Memory B cell (primary cell): ENCODE measurements around the gene FPR1.
A peak's percentile ranks its signal among the peaks of the same experiment; 100 is the strongest.
"Not testable (repeated sequence)": the region's sequence is repeated elsewhere in the genome, so short reads cannot be mapped to it uniquely, and the experiment has no call there.

Source experiments
- ATAC-seq: fragments of 150-1000 bp; cut with Tn5 transposase; 2 replicates; pipeline ENCODE4 v1.10.0; 2021; ENCODE audit warnings: low read depth, mild to moderate bottlenecking, moderate library complexity
- DNase-seq, 2 donors: peaks; one replicate each; pipeline ENCODE4 v3.0.0; 2022; ENCODE audit warnings: low spot score in 2 of 2
- H3K27ac Mint-ChIP-seq: one replicate; pipeline ENCODE4 v1.8.0; 2022; ENCODE audit warnings: mild to moderate bottlenecking, moderate library complexity, mixed read lengths
- H3K27me3 Mint-ChIP-seq: one replicate; pipeline ENCODE4 v1.8.0; 2022; ENCODE audit warnings: mixed read lengths
- H3K36me3 Mint-ChIP-seq: one replicate; pipeline ENCODE4 v1.8.0; 2022; ENCODE audit warnings: mild to moderate bottlenecking, mixed read lengths
- H3K4me1 Mint-ChIP-seq: one replicate; pipeline ENCODE4 v1.8.0; 2022; ENCODE audit warnings: mixed read lengths
- H3K4me3 Mint-ChIP-seq: one replicate; pipeline ENCODE4 v1.8.0; 2022; ENCODE audit warnings: mild to moderate bottlenecking, moderate library complexity, mixed read lengths
- H3K9me3 Mint-ChIP-seq: one replicate; pipeline ENCODE4 v1.8.0; 2022; ENCODE audit warnings: mixed read lengths

FPR1 gene

DNA sequence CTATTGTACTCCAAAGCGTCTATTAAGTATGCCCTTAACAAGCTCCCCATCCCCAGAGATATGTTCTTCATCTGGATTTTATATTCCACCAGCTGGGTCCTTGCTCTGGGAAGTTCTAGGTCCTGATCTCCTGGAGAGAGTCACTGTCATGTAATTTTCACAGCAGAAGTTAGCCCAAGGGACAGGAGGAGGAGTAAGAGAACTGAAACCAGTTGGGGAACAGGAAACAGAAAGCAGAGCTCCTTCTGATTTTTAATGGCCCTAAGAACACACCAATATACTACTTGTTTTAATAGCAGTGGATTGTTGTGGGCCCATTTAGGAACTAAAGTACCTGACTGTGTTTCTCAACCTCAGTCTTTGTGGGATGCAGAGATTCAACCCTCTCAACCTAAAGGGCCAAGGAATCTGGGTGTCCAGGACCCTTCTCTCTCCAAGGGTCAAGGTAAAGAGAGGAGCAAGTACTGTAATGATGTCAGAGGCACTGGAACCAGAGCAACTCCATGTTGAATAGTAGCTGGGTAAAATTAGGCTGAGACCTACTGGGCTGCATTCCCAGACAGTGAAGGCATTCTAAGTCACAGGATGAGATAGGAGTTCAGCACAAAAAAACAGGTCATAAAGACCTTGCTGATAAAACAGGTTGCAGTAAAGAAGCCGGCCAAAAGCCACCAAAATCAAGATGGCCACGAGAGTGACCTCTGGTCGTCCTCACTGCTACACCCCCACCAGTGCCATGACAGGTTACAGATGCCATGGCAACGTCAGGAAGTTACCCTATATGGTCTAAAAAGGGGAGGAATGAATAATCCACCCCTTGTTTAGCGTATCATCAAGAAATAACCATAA is 35.2 kb upstream of the FPR1 start:
- H3K4me1 Mint-ChIP-seq = no peaks in the 10 kb centered on the region
- peaks cover 11% of the 10 kb centered on the region for H3K27me3 Mint-ChIP-seq
- H3K36me3 Mint-ChIP-seq = no peaks in the 10 kb centered on the region
- peaks cover 5% of the 10 kb centered on the region for H3K9me3 Mint-ChIP-seq
- no peak overlapping the region for H3K27ac Mint-ChIP-seq
- DNase-seq = no peak
- ATAC-seq = no peak
- H3K4me3 Mint-ChIP-seq = no peak overlapping the region

- peaks cover 5% of the 10 kb centered on the region for H3K9me3 Mint-ChIP-seq
- no peaks in the 10 kb centered on the region for H3K36me3 Mint-ChIP-seq
- no peak overlapping the region for H3K27ac Mint-ChIP-seq
- no peaks in the 10 kb centered on the region for H3K4me1 Mint-ChIP-seq
- DNase-seq (no peak), ATAC-seq (peak; percentile 44)
- peaks cover 11% of the 10 kb centered on the region for H3K27me3 Mint-ChIP-seq
- H3K4me3 Mint-ChIP-seq = no peak overlapping the region
These were observed 33.4 kb upstream of the FPR1 start for GRCh38 chr19:51784922-51785690.

DNA sequence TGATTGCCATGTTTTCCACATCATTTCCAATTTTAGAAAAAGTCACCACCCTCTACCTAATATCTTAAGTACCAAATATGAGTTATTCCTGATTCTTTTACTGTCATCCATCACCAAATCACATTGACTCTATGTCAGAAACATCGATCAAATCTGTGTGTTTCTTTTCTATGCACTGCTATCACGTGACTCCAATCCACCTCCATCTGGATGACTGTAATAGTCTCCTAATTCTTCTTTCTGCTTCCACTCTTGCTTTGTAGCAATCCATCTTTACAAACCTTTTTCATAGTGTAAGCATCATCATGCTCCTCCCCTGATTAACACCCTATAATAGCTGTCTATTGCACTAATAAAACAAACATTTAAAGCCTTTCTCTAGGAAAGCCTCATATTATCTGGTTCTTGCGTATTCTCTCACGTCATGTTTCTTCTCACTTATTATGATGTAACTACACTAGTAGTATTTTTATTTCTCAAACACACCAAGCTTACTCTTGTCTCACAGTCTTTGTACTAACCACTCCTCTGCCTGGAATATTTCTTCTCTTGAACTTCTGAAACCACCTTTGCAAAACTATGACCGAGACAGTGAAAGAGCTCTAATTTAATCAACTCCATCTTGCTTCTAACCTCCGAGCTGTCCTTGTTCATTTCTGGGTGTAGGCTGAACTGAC is 32.6 kb upstream of the FPR1 start:
- DNase-seq = no peak
- peaks cover 14% of the 10 kb centered on the region for H3K27me3 Mint-ChIP-seq
- no peaks in the 10 kb centered on the region for H3K4me1 Mint-ChIP-seq
- no peaks in the 10 kb centered on the region for H3K36me3 Mint-ChIP-seq
- H3K9me3 Mint-ChIP-seq = peaks cover 5% of the 10 kb centered on the region
- no peak overlapping the region for H3K4me3 Mint-ChIP-seq
- H3K27ac Mint-ChIP-seq = no peak overlapping the region
- ATAC-seq = no peak

GRCh38 chr19:51783372-51783771 is 31.7 kb upstream of the FPR1 start:
- DNase-seq (no peak), ATAC-seq (peak; percentile 39)
- no peak overlapping the region for H3K27ac Mint-ChIP-seq
- H3K9me3 Mint-ChIP-seq = peaks cover 3% of the 10 kb centered on the region
- peaks cover 13% of the 10 kb centered on the region for H3K27me3 Mint-ChIP-seq
- no peak overlapping the region for H3K4me3 Mint-ChIP-seq
- no peaks in the 10 kb centered on the region for H3K4me1 Mint-ChIP-seq
- H3K36me3 Mint-ChIP-seq = no peaks in the 10 kb centered on the region

DNA sequence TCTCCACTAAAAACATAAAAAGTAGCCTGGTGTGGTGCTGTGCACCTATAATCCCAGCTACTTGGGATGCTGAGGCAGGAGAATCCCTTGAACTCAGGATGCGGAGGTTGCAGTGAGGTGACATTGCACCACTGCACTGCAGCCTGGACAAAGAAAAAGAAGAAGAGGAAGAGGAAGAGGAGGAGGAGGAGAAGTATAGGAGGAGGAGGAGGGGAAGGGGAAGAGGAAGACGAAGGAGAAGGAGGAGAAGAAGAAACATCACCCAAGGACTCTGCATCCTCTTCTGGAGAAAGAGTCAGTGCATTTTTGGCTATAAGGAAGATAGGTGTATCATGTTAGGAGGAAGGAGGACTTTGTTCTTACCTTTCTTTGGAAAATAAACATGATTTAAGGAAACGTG is 30.3 kb upstream of the FPR1 start:
- Mint-ChIP-seq H3K9me3 (no peaks in the 10 kb centered on the region), H3K27ac (no peak overlapping the region), H3K36me3 (no peaks in the 10 kb centered on the region), H3K4me1 (no peaks in the 10 kb centered on the region), H3K4me3 (no peak overlapping the region), H3K27me3 (peaks cover 14% of the 10 kb centered on the region)
- ATAC-seq (no peak), DNase-seq (no peak)

GRCh38 chr19:51780270-51780669 is 28.6 kb upstream of the FPR1 start:
- H3K4me1 Mint-ChIP-seq = no peaks in the 10 kb centered on the region
- H3K36me3 Mint-ChIP-seq = no peaks in the 10 kb centered on the region
- H3K9me3 Mint-ChIP-seq = peaks cover 2% of the 10 kb centered on the region
- no peak overlapping the region for H3K27ac Mint-ChIP-seq
- H3K27me3 Mint-ChIP-seq = peaks cover 18% of the 10 kb centered on the region
- H3K4me3 Mint-ChIP-seq = no peak overlapping the region
- DNase-seq (no peak), ATAC-seq (no peak)

DNA sequence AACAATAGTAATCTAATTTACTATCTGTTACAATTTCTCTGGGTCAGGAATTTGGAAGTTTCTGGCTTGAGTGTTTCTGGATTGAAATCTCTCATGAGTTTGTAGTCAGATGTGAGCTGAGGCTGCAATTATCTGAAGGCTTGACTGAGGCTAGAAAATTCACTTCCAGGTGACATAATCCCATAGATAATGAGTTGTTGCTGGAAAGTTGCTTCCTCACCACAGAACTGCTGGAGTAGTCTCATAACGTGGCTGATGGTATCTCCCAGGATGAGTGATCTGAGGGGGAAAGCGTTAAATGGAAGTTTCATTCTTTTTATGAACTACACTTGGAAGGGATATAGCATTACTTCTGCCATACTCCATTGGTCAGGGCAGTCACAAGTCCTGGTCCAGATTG is 28.0 kb upstream of the FPR1 start:
- H3K4me3 Mint-ChIP-seq = no peak overlapping the region
- H3K9me3 Mint-ChIP-seq = peaks cover 2% of the 10 kb centered on the region
- H3K27me3 Mint-ChIP-seq = peaks cover 20% of the 10 kb centered on the region
- ATAC-seq (no peak), DNase-seq (no peak)
- no peak overlapping the region for H3K27ac Mint-ChIP-seq
- no peaks in the 10 kb centered on the region for H3K36me3 Mint-ChIP-seq
- no peaks in the 10 kb centered on the region for H3K4me1 Mint-ChIP-seq

DNA sequence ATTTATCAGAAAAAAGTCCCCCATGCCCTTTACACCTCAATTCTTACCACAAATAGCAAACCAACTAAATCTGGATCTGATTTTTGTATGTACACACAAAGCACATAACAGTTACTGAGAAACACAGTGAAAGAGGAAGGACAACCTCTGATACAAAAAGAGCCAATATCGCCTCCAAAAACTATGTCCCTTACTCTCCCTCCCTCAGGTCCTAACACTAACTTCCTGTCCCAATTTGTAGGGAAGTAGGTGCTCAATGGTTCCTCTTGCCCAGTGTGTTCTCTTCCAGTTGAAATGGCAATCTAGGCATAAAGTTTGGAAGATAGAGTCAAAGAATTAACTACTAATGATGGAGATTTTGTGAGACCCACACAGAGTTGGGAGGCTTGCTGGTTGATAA is 27.5 kb upstream of the FPR1 start:
- Mint-ChIP-seq H3K27me3 (peaks cover 22% of the 10 kb centered on the region), H3K36me3 (no peaks in the 10 kb centered on the region), H3K4me1 (no peaks in the 10 kb centered on the region), H3K27ac (no peak overlapping the region), H3K4me3 (no peak overlapping the region), H3K9me3 (peaks cover 2% of the 10 kb centered on the region)
- DNase-seq = no peak
- no peak for ATAC-seq

GRCh38 chr19:51777570-51778462 is 26.1 kb upstream of the FPR1 start:
- H3K4me3 Mint-ChIP-seq = no peak overlapping the region
- H3K27me3 Mint-ChIP-seq = peaks cover 23% of the 10 kb centered on the region
- peak; percentile 28 to 41 for DNase-seq
- H3K27ac Mint-ChIP-seq = no peak overlapping the region
- peak; percentile 48 for ATAC-seq
- H3K36me3 Mint-ChIP-seq = no peaks in the 10 kb centered on the region
- no peaks in the 10 kb centered on the region for H3K4me1 Mint-ChIP-seq
- peaks cover 4% of the 10 kb centered on the region for H3K9me3 Mint-ChIP-seq

- not testable (repeated sequence) for DNase-seq, ATAC-seq, H3K4me1 Mint-ChIP-seq, H3K36me3 Mint-ChIP-seq, H3K27ac Mint-ChIP-seq, H3K4me3 Mint-ChIP-seq, H3K9me3 Mint-ChIP-seq
- peaks cover 18% of the 10 kb centered on the region for H3K27me3 Mint-ChIP-seq
These were observed 24.9 kb upstream of the FPR1 start for GRCh38 chr19:51776561-51776960.

DNA sequence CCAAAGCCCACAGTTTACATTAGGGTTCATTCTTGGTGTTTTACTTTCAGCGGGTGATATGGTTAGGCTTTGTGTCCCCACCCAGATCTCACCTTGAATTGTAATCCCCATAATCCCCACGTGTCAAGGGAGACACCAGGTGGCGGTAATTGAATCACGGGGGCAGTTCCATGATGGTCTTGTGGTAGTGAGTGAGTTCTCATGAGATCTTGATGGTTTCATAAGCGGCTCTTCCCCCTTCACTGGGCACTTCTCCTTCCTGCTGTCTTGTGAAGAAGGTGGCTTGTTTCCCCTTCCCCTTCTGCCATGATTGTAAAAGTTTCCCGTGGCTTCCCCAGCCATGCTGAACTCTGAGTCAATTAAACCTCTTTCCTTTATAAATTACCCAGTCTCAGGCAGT is 21.3 kb upstream of the FPR1 start:
- Mint-ChIP-seq H3K9me3 (peaks cover 4% of the 10 kb centered on the region), H3K4me3 (no peak overlapping the region), H3K27ac (no peak overlapping the region), H3K36me3 (no peaks in the 10 kb centered on the region), H3K27me3 (peaks cover 11% of the 10 kb centered on the region), H3K4me1 (peaks cover 2% of the 10 kb centered on the region)
- DNase-seq (no peak), ATAC-seq (no peak)

DNA sequence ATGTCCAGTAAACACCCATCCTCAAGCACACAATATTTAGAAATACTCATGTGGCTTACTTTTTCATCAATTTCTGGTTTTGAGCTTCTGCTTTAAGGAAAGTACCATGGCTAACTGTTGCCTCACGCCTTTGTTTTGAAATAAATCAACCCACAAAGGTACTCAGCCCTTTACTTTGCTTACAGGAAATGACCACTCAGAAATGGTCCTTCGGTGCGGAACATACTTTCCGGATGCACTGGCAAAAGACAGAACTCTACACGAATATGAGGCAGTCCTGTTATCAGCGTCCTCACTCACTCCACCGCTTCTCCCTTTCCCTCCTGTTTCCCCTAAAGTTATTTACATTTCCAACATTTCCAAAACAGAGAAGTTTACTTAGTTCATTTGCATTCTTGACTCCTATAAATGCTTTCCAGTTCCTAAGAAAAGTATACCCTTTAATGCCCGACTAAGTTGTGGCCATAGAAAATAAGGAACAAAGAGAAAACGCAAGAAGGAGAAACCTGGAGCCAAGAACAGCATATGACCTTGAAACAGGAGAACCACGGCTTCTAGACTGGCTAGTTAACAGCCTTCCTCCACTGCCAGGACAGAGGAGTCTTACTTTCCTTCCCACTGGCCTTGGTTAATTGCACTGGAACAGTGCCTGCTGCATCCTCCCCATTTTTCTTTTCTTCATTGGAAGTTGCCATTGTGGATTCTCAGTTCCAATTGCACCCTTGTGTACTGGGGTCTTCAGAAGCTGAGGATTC is 19.9 kb upstream of the FPR1 start:
- ATAC-seq = no peak
- peaks cover 6% of the 10 kb centered on the region for H3K27me3 Mint-ChIP-seq
- H3K4me3 Mint-ChIP-seq = no peak overlapping the region
- H3K4me1 Mint-ChIP-seq = peaks cover 2% of the 10 kb centered on the region
- no peak for DNase-seq
- H3K9me3 Mint-ChIP-seq = peaks cover 2% of the 10 kb centered on the region
- H3K27ac Mint-ChIP-seq = no peak overlapping the region
- H3K36me3 Mint-ChIP-seq = no peaks in the 10 kb centered on the region

DNA sequence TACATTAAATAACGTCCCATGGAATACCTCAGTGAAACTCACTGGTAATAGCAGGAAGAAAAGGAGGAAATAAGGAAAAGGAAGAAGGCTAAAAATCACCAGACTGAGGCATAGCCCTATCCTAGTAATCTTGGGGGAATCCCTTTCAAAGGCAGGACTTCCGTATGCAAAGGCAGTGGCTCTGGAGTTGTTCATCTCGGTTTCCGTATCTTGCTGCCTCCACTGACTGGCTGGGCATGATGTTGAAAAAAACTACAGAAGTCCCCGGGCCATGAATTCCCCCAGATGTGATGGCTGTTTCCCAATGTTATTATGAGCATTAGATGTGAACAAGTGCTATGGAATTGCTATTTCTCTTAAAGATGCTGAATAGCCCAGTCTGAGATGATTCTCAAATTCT is 14.8 kb upstream of the FPR1 start:
- H3K36me3 Mint-ChIP-seq = no peaks in the 10 kb centered on the region
- H3K4me3 Mint-ChIP-seq = no peak overlapping the region
- peaks cover 9% of the 10 kb centered on the region for H3K9me3 Mint-ChIP-seq
- no peak overlapping the region for H3K27ac Mint-ChIP-seq
- H3K4me1 Mint-ChIP-seq = peaks cover 4% of the 10 kb centered on the region
- no peak for ATAC-seq
- H3K27me3 Mint-ChIP-seq = peaks cover 16% of the 10 kb centered on the region
- no peak for DNase-seq
